GM18517 (cell line): ENCODE results near the gene SUDS3.
"Not testable (repeated sequence)": the region's sequence is repeated elsewhere in the genome, so short reads cannot be mapped to it uniquely, and the experiment has no call there.

ENCODE experiments used
- ATAC-seq: cut with Tn5 transposase; IDR thresholded peaks from one replicate; pipeline ENCODE4 v1.9.1; 2021; ENCODE audit warnings: mild to moderate bottlenecking, moderate library complexity; ENCODE audit not compliant: unreplicated experiment

The SUDS3 gene, protein sequence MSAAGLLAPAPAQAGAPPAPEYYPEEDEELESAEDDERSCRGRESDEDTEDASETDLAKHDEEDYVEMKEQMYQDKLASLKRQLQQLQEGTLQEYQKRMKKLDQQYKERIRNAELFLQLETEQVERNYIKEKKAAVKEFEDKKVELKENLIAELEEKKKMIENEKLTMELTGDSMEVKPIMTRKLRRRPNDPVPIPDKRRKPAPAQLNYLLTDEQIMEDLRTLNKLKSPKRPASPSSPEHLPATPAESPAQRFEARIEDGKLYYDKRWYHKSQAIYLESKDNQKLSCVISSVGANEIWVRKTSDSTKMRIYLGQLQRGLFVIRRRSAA

DNA sequence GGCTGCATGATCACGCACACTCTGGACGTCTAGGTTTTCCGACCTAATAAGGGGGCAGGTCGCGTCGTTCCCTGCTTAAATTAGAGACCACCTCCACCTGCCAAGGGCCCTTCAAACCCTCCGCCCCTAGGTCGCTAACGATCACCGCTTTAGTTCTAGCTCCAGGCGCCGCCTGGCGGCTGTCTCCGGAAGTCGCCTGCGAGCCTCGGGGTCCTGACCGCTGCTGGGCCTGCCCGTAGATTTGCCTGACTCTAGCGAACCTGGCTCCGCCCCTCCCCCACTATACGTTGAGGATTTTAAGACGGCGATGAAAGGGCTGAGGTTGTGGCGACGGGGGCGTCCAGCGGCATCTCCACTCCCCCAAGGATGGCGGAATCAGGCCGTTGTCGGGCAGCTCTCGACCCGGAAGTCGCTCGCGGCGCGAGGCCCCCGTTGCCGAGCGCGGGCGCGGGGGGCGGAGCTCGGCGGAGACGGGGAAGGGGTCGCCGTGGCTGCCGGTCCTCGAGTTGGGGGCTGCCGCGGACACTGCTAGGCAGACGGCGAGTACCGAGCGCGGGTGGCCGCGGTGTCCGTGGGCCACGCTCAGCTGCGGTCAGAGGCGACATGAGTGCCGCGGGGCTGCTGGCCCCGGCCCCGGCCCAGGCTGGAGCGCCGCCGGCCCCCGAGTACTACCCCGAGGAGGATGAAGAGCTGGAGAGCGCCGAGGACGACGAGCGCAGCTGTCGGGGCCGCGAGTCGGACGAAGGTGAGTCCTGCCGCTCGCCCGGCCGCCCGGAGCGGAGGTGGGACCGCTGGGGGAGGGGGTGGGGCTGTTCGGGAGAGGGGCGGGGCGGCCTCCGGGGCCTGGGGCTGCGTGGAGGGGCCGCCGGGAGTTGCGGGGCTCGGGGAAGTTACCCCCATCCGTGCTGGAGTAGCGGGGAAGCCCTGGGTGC is at the start of gene SUDS3:
Gene SUDS3, plus strand, starts transcription at position 467 of the 932 bp plus-strand sequence. Its CDS starts 137 bp downstream, at position 604.
- no peak for ATAC-seq

DNA sequence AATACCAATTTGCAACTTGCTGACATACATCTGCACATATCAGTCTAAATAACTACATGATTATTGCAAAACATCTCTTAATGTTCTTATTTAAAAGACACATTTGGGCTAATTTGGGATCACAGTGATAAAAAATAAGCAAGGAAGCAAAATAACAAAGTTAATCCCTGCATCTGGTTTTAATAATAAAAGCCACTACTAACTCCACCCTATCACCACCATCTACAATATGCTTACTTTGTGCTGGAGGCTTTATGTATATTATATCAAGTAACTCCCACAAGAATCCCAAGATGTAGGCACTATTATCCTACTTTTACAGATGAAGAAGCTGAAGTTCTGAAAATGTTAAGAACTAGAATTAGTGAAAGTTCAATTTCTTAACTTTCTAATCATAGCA is 49.4 kb upstream of the SUDS3 start:
- ATAC-seq = no peak

DNA sequence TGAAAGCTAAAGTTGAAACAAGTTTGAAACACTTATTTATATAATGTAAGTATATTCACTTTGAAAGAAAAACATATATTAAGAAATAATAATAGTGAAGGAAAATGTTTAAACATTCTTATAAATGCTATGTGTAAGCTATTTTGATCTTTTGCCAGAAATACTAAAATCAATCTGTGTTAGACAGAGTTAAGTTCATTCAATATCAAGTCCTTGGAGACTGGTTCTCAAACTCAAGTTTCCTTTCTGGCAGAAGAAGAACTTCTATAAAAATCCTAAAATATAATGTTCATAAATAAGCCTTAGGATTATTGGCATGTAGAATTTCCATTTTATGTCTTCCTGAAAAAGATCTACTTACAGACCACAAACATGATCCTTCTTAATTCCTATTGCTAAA is 49.0 kb upstream of the SUDS3 start:
- ATAC-seq = no peak

DNA sequence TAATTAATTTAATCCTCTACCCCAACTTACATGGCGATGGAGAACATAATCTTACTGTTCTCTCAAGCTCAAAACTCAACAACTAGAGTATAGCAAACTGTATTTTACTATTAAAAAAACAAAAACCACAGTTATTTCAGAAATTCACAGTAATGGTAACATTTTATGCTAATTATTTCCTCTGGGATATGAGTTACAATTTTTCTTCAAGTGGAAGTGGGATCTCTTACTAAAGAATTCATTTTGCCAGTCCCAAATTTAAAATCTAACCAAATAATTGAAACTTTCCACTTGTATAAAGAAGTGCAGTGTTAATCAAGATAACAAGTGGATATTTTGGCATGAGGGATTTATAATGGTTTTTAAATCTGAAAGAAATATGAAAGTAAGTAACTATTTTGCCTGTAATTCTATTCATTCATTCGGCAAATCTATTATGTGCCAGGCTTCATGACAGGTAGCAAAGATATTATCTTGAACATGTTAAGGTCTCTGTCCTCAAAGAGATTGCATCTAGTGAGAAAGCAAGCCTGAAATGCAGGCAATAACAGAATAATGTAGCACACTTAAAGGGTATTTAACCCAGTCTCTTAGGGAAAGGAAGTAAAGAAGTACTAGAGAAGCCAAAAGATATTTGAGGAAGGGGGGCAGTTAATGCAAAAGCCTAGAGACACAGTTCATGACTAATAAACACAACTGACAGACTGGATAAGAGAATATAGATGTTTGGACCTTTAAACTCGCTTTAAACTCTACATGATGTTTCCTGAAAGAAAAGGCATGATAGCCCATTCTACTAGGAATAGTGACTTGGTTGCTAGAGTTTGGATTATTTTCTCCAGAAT is 47.6 kb upstream of the SUDS3 start:
- ATAC-seq = no peak

DNA sequence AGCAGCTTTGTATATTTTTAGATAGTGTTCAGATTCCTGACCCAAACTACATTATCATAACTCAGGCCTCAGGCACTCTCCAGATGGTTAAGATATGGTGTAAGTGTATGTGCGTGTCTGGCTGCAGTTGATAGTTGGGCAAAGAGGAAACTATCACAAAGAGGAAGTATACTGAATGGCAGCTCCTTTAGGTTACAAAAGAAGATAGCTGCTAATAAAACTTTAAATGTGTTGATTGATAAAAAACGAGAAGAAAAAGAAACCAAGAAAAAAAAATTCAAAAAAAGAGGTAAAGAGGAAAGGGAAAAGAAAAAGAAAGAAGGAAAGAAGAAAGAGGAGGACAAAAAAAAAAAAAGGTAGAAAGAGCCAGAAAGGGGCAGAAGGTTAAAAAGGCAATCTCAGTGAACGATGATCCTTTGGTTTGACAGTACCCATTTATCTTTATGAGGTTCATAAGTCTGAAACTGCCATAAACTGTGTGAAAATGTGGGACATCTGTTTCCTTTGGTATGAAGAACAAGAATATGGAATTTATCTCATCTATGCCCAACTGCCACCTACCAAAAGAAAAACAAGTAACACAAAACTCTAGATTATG is 45.8 kb upstream of the SUDS3 start:
- peak; percentile 61 for ATAC-seq

DNA sequence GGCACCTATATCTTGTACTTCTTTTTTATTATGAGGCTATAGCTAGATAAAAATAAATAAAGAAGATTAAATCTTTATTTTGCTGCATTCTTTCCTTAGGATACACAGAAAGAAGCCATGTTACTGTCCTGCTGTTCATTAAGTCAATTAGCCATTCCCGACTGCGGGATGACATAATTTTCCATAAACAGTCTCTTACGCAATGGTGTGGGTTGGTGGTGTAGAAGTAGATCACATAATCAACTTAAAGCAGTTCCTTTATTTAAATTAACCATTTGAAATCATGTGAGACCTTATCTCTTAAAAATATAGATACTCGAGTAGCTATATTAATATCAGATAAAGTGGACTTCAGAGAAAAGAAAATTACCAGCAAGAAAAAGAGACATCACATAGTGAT is 43.8 kb upstream of the SUDS3 start:
- no peak for ATAC-seq

DNA sequence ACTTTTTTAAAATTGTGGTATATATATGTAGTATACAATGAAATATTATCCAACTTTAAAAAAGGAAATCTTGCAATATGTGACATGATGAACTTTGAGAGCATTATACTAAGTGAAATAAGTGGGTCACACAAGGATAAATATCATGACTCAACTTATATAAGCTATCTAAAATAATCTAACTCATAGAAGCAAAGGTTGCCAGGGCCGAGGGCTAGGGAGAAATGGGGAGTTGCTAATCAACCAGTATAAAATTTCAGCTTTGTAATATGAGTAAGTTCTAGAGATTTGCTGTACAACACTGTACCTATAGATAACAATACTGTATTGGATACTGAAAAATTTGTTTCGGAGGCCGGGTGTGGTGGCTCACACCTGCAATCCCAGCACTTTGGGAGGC is 42.1 kb upstream of the SUDS3 start:
- ATAC-seq = no peak

DNA sequence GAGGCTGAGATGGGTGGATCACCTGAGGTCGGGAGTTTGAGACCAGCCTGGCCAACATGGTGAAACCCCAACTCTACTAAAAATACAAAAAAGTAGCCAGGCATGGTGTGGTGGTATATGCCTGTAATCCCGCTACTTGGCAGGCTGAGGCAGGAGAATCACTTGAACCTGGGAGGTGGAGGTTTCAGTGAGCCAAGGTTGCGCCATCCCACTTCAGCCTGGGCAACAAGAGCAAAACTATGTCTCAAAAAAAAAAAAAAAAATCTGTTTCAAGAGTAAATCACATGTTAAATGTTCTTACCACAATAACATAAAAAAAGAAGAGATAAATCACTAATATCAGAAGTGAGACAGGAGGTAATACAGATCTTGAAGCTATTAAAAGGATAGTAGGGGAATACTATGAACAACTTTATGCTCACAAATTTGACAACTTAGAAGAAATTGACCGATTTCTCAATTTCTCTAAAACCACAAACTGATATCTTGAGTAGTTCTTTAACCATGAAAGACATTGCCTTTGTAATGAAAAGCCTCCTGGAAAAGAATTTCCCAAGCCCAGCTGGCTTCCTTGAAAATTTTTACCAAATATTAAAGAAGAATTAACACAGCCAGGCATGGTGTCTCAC is 41.3 kb upstream of the SUDS3 start:
- no peak for ATAC-seq

DNA sequence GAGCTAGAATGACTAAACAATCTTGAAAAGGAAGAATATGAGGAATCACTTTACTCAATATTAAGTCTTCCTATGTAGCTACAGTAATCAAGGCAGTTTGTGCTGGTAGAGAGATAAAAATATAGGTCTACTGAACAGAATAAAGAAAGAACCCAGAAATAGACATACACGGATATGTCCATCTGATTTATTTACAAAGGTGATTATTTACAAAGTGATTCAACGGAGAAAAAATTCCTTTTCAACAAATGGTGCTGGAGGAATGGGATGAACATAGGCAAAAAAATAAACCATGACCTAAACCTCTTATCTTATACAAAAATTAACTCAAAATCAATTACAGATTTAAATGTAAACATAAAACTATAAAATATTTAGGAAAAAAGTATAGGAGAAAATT is 40.2 kb upstream of the SUDS3 start:
- ATAC-seq = no peak

DNA sequence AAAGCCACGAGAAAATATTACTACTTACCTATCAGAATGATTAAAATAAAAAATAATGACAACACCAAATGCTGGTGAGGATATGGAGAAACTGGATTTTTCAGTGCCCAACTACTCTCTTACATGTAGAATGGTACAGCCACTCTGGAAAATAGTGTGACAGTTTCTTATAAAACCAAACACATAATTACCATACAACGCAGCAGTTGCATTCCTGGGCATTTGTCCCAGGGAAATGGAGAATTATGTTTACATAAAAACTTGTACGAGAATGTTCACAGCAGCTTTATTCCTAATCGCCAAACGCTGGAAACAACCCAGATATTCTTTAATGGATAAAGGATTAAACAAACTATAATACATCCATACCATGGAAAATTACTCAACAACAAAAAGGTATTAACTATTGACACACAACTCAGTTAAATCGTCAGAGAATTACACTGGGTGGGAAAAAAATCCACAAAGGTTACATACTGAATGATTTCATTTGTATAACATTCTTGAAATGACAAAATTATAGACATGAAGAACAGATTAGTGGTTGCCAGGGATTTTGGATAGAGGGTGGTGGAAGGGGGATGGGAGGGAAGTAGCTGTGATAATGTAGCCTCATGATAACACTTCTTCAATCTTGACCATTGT is 39.0 kb upstream of the SUDS3 start:
- no peak for ATAC-seq

DNA sequence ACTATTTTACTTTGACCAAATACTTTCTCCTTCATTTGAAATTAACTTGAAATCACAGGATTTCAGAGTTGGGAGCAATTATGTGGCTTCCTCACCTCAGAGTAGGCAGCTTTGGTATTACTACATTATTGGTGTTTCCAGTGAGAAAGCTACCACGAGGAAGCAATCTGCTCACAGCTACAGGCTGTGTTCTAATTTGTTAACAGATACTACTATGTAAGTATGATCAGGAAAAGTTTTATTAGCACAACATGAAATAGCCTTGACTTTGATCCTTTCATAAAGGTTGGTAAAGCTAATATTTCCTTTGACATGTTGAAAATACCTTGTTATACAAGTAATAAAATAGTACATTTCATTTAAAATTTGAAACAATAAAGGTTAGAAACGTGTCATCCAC is 34.3 kb upstream of the SUDS3 start:
- ATAC-seq = no peak

DNA sequence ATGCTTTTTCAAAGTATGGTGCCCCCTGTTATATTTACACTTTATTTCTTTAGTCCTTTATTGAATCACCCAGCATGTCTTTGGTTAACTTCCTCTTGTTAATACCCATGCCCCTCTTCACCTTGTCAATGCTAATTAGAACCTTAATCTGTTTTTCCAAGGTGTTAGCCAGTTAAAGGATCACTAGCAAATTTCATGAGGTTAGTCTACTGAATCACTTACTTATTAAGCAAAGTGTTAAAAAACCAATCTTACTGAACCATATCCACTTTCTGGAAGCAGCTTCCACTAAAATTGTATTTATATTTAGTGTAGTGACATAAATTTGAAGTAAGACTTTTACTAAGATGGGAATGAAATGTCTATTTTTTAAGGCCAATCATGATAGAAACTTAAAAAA is 31.5 kb upstream of the SUDS3 start:
- no peak for ATAC-seq

DNA sequence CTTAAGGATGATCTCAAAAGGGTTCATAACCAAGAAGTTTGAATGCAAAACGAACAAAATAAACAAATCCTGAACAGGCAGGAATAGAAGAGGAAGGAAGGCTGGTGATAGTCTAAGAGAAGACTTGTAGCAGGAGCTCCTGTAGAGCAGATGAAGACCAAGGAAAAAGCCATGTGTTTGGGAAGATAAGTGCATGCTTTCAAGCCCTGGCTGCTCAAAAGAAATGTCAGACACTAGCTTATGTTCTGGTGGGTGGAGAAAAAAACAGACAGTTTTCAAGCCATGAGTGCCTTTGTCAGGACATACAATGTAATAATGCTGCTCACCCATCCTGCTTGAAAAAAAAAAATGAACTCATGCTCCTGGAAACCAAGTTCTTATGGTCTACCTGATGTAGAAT is 31.0 kb upstream of the SUDS3 start:
- ATAC-seq = no peak

DNA sequence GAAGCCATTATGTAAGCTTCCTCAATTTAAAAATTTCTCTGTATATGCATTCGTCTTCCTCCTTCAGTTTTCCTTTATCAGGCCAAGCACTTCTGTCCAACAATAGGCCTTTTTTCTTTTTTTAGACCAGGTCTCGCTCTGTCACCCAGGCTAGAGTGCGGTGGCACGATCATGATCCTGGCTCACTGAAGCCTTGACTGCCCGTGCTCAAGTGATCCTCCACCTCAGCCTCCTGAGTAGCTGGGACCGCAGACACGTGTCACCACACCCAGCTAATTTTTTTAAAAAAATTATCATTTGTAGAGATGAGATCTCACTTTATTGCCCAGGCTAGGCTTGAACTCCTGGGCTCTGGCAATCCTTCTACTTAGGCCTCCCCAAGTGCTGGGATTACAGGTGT is 29.5 kb upstream of the SUDS3 start:
- no peak for ATAC-seq

DNA sequence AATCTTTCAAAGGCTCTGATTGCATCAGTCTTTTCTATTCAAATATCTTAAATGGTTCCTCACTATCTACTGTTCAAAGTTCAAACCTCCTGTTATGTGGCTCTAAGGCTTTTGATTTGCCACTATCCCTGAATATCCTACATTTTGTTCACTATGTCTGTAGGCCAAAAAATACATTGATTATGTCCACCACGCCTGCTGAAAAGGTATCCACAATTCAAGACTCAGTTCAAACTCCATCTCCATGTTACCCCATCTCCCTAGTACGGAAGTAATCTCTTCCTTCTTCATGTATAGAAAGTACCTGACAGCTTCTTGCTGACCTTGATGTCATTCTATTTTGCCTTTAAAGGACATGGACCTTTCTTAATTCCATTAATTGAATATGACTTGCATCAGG is 28.4 kb upstream of the SUDS3 start:
- no peak for ATAC-seq

DNA sequence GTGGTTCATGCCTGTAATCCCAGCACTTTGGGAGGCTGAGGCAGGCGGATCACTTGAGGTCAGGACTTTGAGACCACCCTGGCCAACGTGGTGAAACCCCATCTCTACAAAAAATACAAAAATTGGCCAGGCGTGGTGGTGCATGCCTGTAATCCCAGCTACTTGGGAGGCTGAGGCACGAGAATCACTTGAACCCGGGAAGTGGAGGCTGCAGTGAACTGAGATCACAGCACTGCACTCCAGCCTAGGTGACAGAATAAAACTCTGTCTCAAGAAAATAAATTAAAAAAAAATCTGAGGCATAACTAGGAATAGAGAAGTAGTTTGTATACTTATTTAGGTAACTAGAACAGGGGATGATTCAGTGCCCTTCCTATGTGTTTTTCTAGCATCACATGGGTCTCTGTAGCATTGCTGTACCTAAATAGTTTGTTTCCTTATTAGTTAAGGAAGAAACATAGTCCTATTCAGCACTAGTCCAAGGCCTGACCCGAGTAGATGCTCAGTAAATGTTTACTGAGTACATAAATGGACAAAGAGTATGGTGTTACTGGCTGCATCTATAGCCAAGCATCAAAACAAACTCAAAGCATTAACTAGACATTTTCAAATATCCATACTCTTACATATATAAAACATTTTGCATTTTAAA is 25.3 kb upstream of the SUDS3 start:
- ATAC-seq = no peak

DNA sequence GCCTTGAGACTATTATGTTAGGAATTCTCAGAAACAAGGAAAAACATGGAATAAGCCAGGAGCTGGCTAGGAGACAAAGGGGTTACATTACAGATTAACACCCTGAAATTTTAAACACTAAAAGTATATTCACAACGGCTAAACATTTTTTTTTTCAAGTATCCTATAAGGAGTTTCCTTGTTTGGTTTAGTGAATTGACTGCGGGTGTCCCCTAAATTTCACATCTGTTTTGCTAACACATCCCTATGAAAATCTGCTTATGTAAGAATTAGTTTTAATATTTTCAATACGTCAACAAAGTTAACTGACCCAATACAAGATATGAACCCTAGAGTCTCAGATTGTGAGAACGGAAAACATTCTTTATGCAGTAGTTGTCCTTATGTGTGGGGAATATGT is 22.6 kb upstream of the SUDS3 start:
- ATAC-seq = no peak

DNA sequence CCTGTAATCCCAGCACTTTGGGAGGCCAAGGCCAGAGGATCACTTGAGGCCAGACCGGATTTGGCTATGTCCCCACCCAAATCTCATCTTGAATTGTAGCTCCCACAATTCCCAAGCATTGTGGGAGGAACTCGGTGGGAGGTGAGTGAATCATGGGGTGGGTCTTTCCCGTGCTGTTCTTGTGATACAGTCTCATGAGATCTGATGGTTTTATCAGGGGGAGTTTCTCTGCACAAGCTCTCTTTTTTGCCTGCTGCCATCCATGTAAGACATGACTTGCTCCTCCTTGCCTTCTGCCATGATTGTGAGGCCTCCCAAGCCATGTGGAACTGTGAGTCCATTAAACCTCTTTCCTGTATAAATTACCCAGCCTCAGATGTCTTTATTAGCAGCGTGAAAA is 21.9 kb upstream of the SUDS3 start:
- not testable (repeated sequence) for ATAC-seq

DNA sequence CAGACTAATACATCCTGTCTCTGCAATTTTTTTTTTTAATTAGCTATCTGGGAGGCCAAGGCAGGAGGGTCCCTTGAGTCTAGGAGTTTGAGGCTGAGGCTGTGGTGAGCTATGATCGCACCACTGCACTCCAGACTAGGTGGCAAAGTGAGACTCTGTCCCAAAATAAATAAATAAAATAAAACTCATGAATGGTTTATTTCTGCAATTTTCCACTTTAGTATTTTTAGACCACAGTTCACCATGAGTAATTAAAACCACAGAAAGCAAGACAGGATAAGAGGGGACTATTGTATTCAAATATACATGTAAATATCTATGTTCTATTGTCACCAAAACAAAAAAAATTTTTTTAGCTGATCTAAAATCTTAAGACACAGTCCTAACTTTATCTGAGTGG is 21.5 kb upstream of the SUDS3 start:
- ATAC-seq = no peak
